ENCODE results near the gene MIEF1.

The MIEF1 gene

DNA sequence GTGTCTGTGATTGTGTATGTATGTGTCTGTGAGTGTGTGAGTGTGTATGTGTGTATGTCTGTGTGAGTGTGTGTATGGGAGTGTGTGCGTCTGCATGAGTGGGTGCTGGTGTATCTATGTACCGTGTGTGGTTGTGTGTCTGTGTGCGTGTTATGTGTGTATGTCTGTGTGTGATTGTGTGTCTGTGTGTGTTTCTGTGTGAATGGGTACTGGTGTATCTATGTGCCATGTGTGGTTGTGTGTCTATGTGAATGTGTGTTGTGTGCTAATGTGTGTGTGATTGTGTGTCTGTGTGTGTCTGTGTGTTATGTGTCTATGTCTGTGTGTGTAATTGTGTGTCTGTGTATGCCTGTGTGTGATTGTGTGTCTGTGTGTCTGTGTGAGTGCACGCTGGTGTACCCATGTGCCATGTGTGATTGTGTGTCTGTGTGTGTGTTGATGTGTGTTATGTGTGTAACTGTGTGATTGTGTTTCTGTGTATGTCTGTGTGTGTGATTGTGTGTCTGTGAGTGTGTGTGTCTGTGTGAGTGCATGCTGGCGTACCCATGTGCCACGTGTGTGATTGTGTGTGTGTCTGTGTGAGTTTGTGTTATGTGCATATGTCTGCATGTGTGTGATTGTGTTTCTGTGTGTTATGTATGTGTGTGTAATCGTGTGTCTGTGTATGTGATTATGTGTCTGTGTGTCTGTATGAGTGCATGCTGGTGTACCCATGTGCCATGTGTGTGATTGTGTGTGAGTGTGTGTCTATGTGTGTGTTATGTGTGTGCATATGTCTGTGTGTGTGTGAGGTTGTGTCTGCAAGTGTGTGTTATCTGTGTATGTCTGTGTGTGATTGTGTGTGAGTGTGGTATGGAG, 61.7 kb downstream of the MIEF1 start:
- DNase-seq, result no peak

DNA sequence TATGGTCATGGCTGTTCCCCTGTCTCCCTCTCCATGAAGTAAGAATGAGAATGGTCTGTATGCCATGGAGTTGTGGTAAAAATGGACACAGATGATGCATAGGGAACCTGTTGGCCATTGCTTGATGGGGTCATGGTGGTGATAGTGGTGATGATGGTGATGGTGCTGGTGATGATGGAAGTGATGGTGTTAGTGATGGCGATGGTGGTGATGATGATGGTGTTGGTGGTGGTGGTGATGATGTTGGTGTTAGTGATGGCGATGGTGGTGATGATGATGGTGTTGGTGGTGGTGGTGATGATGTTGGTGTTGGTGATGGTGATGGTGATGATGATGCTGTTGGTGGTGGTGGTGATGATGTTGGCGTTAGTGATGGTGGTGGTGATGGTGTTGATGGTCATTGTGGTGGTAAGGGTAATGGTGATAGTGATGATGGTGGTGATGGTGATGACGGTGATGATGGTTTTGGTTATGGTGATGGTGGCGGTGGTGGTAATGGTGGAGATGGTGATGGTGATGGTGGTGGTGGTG, 63.4 kb downstream of the MIEF1 start:
- DNase-seq, result no peak

DNA sequence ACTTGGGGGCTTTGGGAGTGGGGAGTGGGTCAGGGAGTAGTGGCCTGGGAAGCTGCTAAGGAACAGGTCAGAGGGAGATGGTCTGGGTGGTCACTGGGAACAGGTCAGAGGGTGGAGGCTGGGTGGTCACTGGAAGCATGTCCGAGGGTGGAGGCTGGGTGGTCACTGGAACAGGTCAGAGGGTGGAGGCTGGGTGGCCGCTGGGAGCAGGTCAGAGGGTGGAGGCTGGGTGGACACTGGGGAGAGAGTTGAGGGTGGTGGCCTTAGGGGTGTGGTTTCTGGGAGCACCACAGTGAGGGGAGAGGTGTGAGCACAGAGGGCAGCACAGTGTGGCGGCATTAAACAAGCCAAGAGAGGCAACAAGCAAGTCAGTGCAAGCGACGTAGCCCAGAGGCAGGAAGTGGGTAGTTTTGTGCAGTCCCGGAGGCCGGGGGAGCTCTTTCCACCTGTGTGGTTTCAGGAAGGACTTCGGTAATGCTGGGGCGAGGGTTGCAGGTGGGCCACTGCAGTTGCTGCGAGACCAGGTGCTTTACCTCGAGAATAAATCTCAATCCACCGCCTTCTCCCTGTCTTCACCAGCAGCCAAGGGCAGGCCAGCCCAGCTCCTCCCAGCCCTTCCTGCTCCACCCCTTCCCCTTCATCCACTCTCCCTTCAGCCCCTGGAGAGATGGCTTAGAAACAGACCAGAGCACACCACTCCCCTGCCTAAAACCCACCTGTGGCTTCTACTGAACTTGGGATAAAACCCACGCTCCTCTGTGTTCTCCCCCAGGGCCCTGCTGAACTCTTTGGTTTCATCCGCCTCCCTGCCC, 65.3 kb downstream of the MIEF1 start:
- DNase-seq, result peak; percentile 73

All from CD4-positive, alpha-beta T cell treated with Interleukin-6 for 4 hours (primary cell).